Karpas-422 (cell line): ENCODE data around the gene GKAP1. TPM values are rescaled to one million over a fixed set of nuclear protein-coding genes. Genes with fewer than 3 reads are reported as not detected.
"Not testable (repeated sequence)": the region's sequence is repeated elsewhere in the genome, so short reads cannot be mapped to it uniquely, and the experiment has no call there.

ENCODE experiments used
- DNase-seq: peaks from one replicate; pipeline ENCODE4 v3.0.0-alpha.2; 2015
- H2AFZ ChIP-seq: fragments of 200-600 bp; sonication (generic); 2 replicates; pipeline ENCODE4 v1.6.1; 2014; ENCODE audit warnings: antibody characterized with exemption, low read length, mixed read lengths
- H3K27ac ChIP-seq: fragments of 200-600 bp; sonication (generic); 2 replicates; pipeline ENCODE4 v1.5.1; 2014; ENCODE audit warnings: mild to moderate bottlenecking, low read length, moderate library complexity
- H3K27me3 ChIP-seq: fragments of 200-600 bp; sonication (generic); 2 replicates; pipeline ENCODE4 v1.6.1; 2014; ENCODE audit warnings: low read length, mixed read lengths
- H3K36me3 ChIP-seq: fragments of 200-600 bp; sonication (generic); 2 replicates; pipeline ENCODE4 v1.6.1; 2014; ENCODE audit warnings: low read length, mixed read lengths; ENCODE audit not compliant: insufficient read depth
- H3K4me1 ChIP-seq: fragments of 200-600 bp; sonication (generic); 2 replicates; pipeline ENCODE4 v1.6.1; 2014; ENCODE audit warnings: mild to moderate bottlenecking, low read length, mixed read lengths
- H3K4me2 ChIP-seq: fragments of 200-600 bp; sonication (generic); 2 replicates; pipeline ENCODE4 v1.6.1; 2014; ENCODE audit warnings: low read length, low read depth, mild to moderate bottlenecking; ENCODE audit not compliant: poor library complexity, severe bottlenecking
- H3K4me3 ChIP-seq: fragments of 200-600 bp; sonication (generic); 2 replicates; pipeline ENCODE4 v1.5.1; 2014; ENCODE audit warnings: mild to moderate bottlenecking, antibody characterized with exemption, low read length, mixed read lengths
- H3K79me2 ChIP-seq: fragments of 200-600 bp; sonication (generic); 2 replicates; pipeline ENCODE4 v1.6.1; 2014; ENCODE audit warnings: mild to moderate bottlenecking, low read length, mixed read lengths
- H3K9ac ChIP-seq: fragments of 200-600 bp; sonication (generic); 2 replicates; pipeline ENCODE4 v1.6.0; 2014; ENCODE audit warnings: low read length
- H3K9me2 ChIP-seq: fragments of 200-600 bp; sonication (generic), shearing (Covaris generic); replicated peaks from 2 replicates; pipeline ENCODE4 v1.6.0; 2014; ENCODE audit warnings: mild to moderate bottlenecking, low read length, moderate library complexity; ENCODE audit not compliant: insufficient read depth
- H3K9me3 ChIP-seq: fragments of 300-700, 200-600 bp; sonication (generic); 2 replicates; pipeline ENCODE4 v1.6.1; 2014; ENCODE audit warnings: low read length, mixed read lengths
- H4K20me1 ChIP-seq: fragments of 200-600 bp; sonication (generic); 2 replicates; pipeline ENCODE4 v1.6.1; 2014; ENCODE audit warnings: mild to moderate bottlenecking, antibody characterized with exemption, low read length, low read depth; ENCODE audit not compliant: insufficient read depth
- total RNA-seq: library from RNA; depleted of rRNA; stranded (reverse); fragments of >200 nt; shearing (Covaris generic); gene quantifications from 2 replicates; pipeline ENCODE4 v1.2.3, GENCODE V29; 2014; ENCODE audit warnings: low replicate concordance

GKAP1 gene
- total RNA-seq, 1 experiment from 2014 or later: 13.4 TPM

DNA sequence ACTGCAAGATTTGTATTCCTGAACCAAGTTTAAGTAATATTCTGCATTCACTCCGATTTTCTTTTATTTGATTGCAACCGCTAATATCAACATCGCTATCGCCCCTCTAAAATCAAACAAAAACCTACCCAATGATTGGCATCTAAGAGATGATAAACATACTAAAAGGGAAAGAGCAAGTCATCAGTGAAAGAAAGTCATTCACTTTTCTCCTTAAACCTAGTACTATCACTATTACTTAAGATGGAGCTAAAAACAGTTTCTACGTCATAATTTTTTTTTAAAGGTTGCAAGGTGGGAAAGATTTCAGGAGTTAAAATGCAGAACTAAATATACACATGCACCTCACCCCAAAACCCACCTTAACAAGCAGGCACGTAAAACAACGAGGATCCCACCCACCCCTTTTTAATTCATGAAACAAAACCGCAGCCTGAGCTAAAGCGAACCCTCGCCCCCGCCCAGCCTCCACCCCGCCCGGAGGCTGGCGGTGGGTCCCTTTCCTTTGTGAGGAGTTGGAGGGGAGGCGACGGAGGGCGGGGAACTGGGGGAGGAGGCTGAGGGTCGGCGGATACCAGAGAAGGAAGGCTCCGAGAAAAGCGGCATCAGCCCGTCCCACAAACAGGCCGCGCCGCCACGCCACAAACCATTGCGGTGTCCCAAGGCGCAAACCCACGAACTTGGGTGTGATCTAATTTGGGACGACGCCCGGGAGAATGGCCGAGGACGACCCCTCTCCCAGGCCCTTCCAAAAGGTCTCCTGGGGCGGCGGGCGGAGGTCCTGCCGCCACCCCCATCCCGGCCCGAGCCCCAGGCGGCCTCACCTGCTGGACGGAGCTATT lies 110.7 kb downstream of the GKAP1 start:
- peaks cover 14% of the 10 kb centered on the region; the same call in 1 of the 2 replicates for H4K20me1 ChIP-seq
- no peak overlapping the region; the same call in 1 of the 2 replicates for H2AFZ ChIP-seq
- H3K9ac ChIP-seq: peak overlapping the region; percentile 94
- H3K4me2 ChIP-seq: peak overlapping the region; percentile 96
- H3K9me2 ChIP-seq: no peaks in the 10 kb centered on the region
- H3K9me3 ChIP-seq: no peaks in the 10 kb centered on the region
- H3K79me2 ChIP-seq: peaks cover 58% of the 10 kb centered on the region
- peaks cover 6% of the 10 kb centered on the region; the same call in 1 of the 2 replicates for H3K36me3 ChIP-seq
- H3K27ac ChIP-seq: peak overlapping the region; percentile 81
- H3K27me3 ChIP-seq: no peaks in the 10 kb centered on the region
- peak overlapping the region; percentile 88 for H3K4me3 ChIP-seq
- peak; percentile 77 for DNase-seq
- peaks cover 51% of the 10 kb centered on the region for H3K4me1 ChIP-seq

DNA sequence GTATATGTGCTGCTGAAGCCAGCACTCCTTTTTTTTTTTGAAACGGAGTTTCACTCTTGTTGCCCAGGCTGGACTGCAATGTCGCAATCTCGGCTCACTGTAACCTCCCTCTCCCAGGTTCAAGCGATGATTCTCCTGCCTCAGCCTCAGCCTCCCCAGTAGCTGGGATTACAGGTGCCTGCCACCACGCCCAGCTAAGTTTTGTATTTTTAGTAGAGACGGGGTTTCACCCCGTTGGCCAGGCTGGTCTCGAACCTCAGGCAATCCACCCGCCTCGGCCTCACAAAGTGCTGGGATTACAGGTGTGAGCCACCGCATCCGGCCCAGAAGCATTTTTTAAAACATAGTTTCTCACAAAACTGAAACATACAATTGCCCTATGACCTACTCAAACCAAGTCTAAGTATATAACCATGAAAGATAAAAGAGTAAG lies 112.3 kb downstream of the GKAP1 start:
- not testable (repeated sequence) for H3K9ac ChIP-seq, H3K36me3 ChIP-seq, DNase-seq, H3K9me2 ChIP-seq, H2AFZ ChIP-seq, H3K27ac ChIP-seq, H3K27me3 ChIP-seq, H3K9me3 ChIP-seq
- peak overlapping the region; percentile 88; the same call in 1 of the 2 replicates for H3K4me3 ChIP-seq
- peaks cover 18% of the 10 kb centered on the region; the same call in 1 of the 2 replicates for H4K20me1 ChIP-seq
- peaks cover 75% of the 10 kb centered on the region for H3K79me2 ChIP-seq
- H3K4me1 ChIP-seq: peaks cover 67% of the 10 kb centered on the region
- peak overlapping the region; percentile 96 for H3K4me2 ChIP-seq

DNA sequence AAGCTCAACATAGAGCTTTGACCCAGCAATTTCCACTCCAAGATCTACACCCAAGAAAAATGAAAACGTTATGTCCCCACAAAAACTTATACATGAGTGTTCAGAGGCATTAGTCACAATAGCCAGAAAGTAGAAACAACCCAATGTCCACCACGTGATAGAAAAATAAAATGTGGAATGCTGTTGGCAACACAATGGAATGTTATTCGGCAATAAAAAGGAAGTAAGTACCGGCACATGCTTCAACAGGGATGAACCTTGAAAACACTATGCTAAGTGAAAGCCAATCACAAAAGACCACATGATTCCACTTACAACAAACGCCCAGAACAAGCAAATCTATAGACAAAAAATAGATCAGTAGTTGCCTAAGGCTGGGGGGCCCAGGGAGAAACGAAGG lies 115.8 kb downstream of the GKAP1 start:
- no peaks in the 10 kb centered on the region for H3K27me3 ChIP-seq
- no peak overlapping the region for H2AFZ ChIP-seq
- H3K9me3 ChIP-seq: no peaks in the 10 kb centered on the region
- DNase-seq: no peak
- peaks cover 10% of the 10 kb centered on the region; the same call in 1 of the 2 replicates for H3K36me3 ChIP-seq
- peak overlapping the region; percentile 79 for H3K27ac ChIP-seq
- peaks cover 99% of the 10 kb centered on the region for H3K79me2 ChIP-seq
- H3K9ac ChIP-seq: no peak overlapping the region
- peaks cover 33% of the 10 kb centered on the region for H4K20me1 ChIP-seq
- H3K9me2 ChIP-seq: no peaks in the 10 kb centered on the region
- peaks cover 85% of the 10 kb centered on the region for H3K4me1 ChIP-seq
- peak overlapping the region; percentile 53 for H3K4me2 ChIP-seq
- H3K4me3 ChIP-seq: peak overlapping the region; percentile 27; the same call in 1 of the 2 replicates

DNA sequence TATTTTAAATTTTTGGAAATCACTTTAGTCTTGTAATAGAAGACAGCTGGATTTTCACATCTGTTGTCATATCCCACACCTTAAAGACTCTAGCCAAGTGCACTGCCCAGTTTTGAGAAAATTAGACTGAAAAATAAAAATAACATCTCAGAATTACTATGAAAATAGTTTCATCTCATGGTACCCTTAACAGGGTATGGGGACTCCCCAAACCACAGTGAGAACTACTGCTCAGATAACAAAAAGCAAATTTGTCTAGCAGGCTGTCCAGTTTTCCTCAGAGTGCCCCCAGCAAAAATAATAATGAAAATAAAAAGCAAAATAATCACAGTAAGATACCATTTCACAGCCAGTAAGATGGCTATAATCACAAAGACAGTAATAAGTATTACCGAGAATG lies 116.3 kb downstream of the GKAP1 start:
- H3K36me3 ChIP-seq: peaks cover 10% of the 10 kb centered on the region; the same call in 1 of the 2 replicates
- peaks cover 88% of the 10 kb centered on the region for H3K4me1 ChIP-seq
- no peak overlapping the region for H3K9ac ChIP-seq
- peaks cover 32% of the 10 kb centered on the region for H4K20me1 ChIP-seq
- no peaks in the 10 kb centered on the region for H3K9me2 ChIP-seq
- H3K4me2 ChIP-seq: peak overlapping the region; percentile 53
- peak overlapping the region; percentile 79 for H3K27ac ChIP-seq
- no peaks in the 10 kb centered on the region for H3K27me3 ChIP-seq
- no peaks in the 10 kb centered on the region for H3K9me3 ChIP-seq
- no peak for DNase-seq
- H3K79me2 ChIP-seq: peaks cover 99% of the 10 kb centered on the region
- H3K4me3 ChIP-seq: peak overlapping the region; percentile 27; the same call in 1 of the 2 replicates
- H2AFZ ChIP-seq: no peak overlapping the region

DNA sequence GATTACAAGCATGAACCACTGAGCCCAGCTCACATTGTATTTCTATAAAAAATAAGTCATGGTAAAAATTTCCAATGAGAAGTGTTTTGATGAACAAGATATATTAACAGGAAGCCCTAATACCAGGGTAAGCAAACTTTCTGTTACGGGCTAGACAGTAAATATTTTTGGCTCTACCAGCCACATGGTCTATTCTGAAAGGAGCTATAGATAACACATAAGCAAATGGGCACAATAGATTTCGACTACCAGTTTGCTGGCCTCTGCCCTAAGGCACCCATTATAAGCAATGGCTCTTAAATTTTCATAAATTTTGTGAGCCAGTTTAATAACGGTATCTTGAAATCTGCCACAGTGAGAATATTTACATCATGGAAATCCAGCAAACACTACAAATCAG lies 118.0 kb downstream of the GKAP1 start:
- peaks cover 4% of the 10 kb centered on the region; the same call in 1 of the 2 replicates for H3K36me3 ChIP-seq
- no peaks in the 10 kb centered on the region for H3K27me3 ChIP-seq
- DNase-seq: peak; percentile 63
- H3K79me2 ChIP-seq: peaks cover 99% of the 10 kb centered on the region
- H4K20me1 ChIP-seq: peaks cover 25% of the 10 kb centered on the region
- H3K4me2 ChIP-seq: peak overlapping the region; percentile 72
- H3K9me2 ChIP-seq: no peaks in the 10 kb centered on the region
- H3K4me1 ChIP-seq: peaks cover 91% of the 10 kb centered on the region
- peak overlapping the region; percentile 79 for H3K27ac ChIP-seq
- no peaks in the 10 kb centered on the region for H3K9me3 ChIP-seq
- H3K4me3 ChIP-seq: peak overlapping the region; percentile 33
- H2AFZ ChIP-seq: no peak overlapping the region
- H3K9ac ChIP-seq: peak overlapping the region; percentile 16; the same call in 1 of the 2 replicates

DNA sequence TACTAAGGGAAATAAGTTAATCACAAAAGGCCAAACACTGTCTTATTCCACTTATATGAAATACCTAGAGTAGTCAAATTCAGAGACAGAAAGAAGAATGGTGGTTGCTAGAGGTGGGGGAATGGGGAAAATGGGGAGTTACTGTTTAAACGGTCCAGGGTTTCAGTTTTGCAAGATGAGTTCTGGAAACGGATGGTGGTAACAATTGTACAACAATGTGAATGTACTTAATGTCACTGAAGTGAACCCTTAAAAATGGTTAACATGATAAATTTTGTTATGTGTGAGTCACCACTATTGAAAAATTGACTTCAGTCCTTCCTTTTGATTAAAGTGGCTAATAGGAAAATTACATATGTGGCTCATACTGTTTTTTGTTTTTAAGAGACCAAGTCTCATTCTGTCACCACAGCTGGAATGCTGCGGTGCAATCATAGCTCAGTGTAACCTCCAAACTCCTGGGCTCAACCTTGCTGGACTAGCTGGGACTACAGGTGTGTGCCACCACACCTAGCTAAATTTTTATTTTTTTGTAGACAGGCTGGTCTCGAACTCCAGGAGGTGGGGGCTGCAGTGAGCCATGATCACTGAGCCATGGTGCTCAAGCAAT lies 118.5 kb downstream of the GKAP1 start:
- H3K36me3 ChIP-seq: peaks cover 4% of the 10 kb centered on the region; the same call in 1 of the 2 replicates
- H3K79me2 ChIP-seq: peaks cover 99% of the 10 kb centered on the region
- H3K4me3 ChIP-seq: no peak overlapping the region
- H3K4me1 ChIP-seq: peaks cover 91% of the 10 kb centered on the region
- H3K4me2 ChIP-seq: peak overlapping the region; percentile 72
- no peak overlapping the region for H2AFZ ChIP-seq
- no peak overlapping the region for H3K9ac ChIP-seq
- H3K9me2 ChIP-seq: no peaks in the 10 kb centered on the region
- peak overlapping the region; percentile 79 for H3K27ac ChIP-seq
- H3K27me3 ChIP-seq: no peaks in the 10 kb centered on the region
- peaks cover 30% of the 10 kb centered on the region for H4K20me1 ChIP-seq
- DNase-seq: no peak
- no peaks in the 10 kb centered on the region for H3K9me3 ChIP-seq

DNA sequence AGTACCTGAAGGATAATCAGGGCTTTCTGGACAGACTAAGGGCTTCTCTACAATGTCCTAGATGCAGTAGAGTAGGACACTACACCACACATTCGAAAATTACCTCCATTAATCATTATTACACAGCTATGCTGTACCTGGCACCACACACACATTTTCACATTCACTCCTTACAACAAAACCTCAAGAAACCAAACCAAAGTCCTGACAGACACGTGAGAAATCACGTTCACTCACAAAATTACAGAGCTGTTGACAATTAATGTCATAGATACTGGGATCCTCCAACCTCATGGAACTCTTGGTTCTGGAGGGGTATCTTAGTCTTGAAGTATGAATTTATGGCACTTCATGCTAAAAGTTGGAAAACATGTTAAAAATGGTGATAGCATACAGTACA lies 126.1 kb downstream of the GKAP1 start:
- Histone ChIP-seq H4K20me1 (peaks cover 65% of the 10 kb centered on the region), H3K9me2 (no peaks in the 10 kb centered on the region), H3K27ac (no peak overlapping the region), H3K4me3 (no peak overlapping the region), H3K9me3 (no peaks in the 10 kb centered on the region), H3K79me2 (peaks cover 100% of the 10 kb centered on the region), H3K4me2 (no peak overlapping the region), H3K4me1 (peaks cover 82% of the 10 kb centered on the region), H3K27me3 (no peaks in the 10 kb centered on the region), H2AFZ (no peak overlapping the region), H3K9ac (no peak overlapping the region), H3K36me3 (no peaks in the 10 kb centered on the region)
- DNase-seq: no peak
